ENCODE data around the gene RPL36. TPM values are rescaled to one million over a fixed set of nuclear protein-coding genes. Genes with fewer than 3 reads are reported as not detected.
"Not testable (repeated sequence)": the region's sequence is repeated elsewhere in the genome, so short reads cannot be mapped to it uniquely, and the experiment has no call there.

RPL36 gene
- total RNA-seq, 2 donors from 2014 or later = 811 to 1,376 TPM

- H3K36me3 Mint-ChIP-seq (ENCODE audit: low read depth) = no peaks in the 10 kb centered on the region
- H3K4me1 Mint-ChIP-seq = peaks cover 24% of the 10 kb centered on the region
- peak overlapping the region; percentile 11 for H3K27ac Mint-ChIP-seq
- no peak for DNase-seq
- ATAC-seq = no peak
- no peaks in the 10 kb centered on the region for H3K9me3 ChIP-seq (ENCODE audit: control insufficient read depth, low read length, poor library complexity, severe bottlenecking)
- H3K27me3 Mint-ChIP-seq = no peaks in the 10 kb centered on the region
- peak overlapping the region; percentile 84 for H3K4me3 Mint-ChIP-seq
Measured at GRCh38 chr19:5687360-5688198, 2.5 kb upstream of the RPL36 start.

- H3K4me3 Mint-ChIP-seq = peak overlapping the region; percentile 81
- H3K27ac Mint-ChIP-seq = peak overlapping the region; percentile 47
- DNase-seq; H3K36me3 Mint-ChIP-seq (ENCODE audit: low read depth); H3K9me3 ChIP-seq (ENCODE audit: control insufficient read depth, low read length, poor library complexity, severe bottlenecking); ATAC-seq; H3K27me3 Mint-ChIP-seq: not testable (repeated sequence)
- peaks cover 30% of the 10 kb centered on the region for H3K4me1 Mint-ChIP-seq
Measured at GRCh38 chr19:5688262-5688881, 1.7 kb upstream of the RPL36 start.

- H3K27ac Mint-ChIP-seq = peak overlapping the region; percentile 97
- ATAC-seq = peak; percentile 24
- H3K9me3 ChIP-seq (ENCODE audit: control insufficient read depth, low read length, poor library complexity, severe bottlenecking) = no peaks in the 10 kb centered on the region
- H3K4me1 Mint-ChIP-seq = peaks cover 33% of the 10 kb centered on the region
- H3K36me3 Mint-ChIP-seq (ENCODE audit: low read depth) = no peaks in the 10 kb centered on the region
- peak in 1 of 3 donors; percentile 30 for DNase-seq
- peak overlapping the region; percentile 96 for H3K4me3 Mint-ChIP-seq
- no peaks in the 10 kb centered on the region for H3K27me3 Mint-ChIP-seq
Measured at GRCh38 chr19:5690955-5691821, 1.1 kb downstream of the RPL36 start.

GRCh38 chr19:5691822-5692722 is 2.0 kb downstream of the RPL36 start:
- no peaks in the 10 kb centered on the region for H3K9me3 ChIP-seq (ENCODE audit: control insufficient read depth, low read length, poor library complexity, severe bottlenecking)
- Mint-ChIP-seq H3K36me3 (ENCODE audit: low read depth) (no peaks in the 10 kb centered on the region), H3K27me3 (no peaks in the 10 kb centered on the region), H3K27ac (peak overlapping the region; percentile 97), H3K4me1 (peaks cover 33% of the 10 kb centered on the region), H3K4me3 (peak overlapping the region; percentile 96)
- ATAC-seq (no peak), DNase-seq (no peak)

- peaks cover 33% of the 10 kb centered on the region for H3K4me1 Mint-ChIP-seq
- H3K4me3 Mint-ChIP-seq = peak overlapping the region; percentile 52
- H3K27ac Mint-ChIP-seq = peak overlapping the region; percentile 97
- no peaks in the 10 kb centered on the region for H3K36me3 Mint-ChIP-seq (ENCODE audit: low read depth)
- H3K27me3 Mint-ChIP-seq = no peaks in the 10 kb centered on the region
- ATAC-seq (no peak), DNase-seq (no peak)
- no peaks in the 10 kb centered on the region for H3K9me3 ChIP-seq (ENCODE audit: control insufficient read depth, low read length, poor library complexity, severe bottlenecking)
Measured at GRCh38 chr19:5692723-5693194, 2.7 kb downstream of the RPL36 start.

GRCh38 chr19:5693195-5694166 is 3.4 kb downstream of the RPL36 start:
- ATAC-seq (no peak), DNase-seq (no peak)
- Mint-ChIP-seq H3K4me3 (peak overlapping the region; percentile 52), H3K27ac (peak overlapping the region; percentile 97), H3K4me1 (peaks cover 29% of the 10 kb centered on the region), H3K36me3 (ENCODE audit: low read depth) (no peaks in the 10 kb centered on the region), H3K27me3 (no peaks in the 10 kb centered on the region)
- no peaks in the 10 kb centered on the region for H3K9me3 ChIP-seq (ENCODE audit: control insufficient read depth, low read length, poor library complexity, severe bottlenecking)

- H3K4me3 Mint-ChIP-seq = no peak overlapping the region
- no peaks in the 10 kb centered on the region for H3K9me3 ChIP-seq (ENCODE audit: control insufficient read depth, low read length, poor library complexity, severe bottlenecking)
- H3K27me3 Mint-ChIP-seq = no peaks in the 10 kb centered on the region
- H3K4me1 Mint-ChIP-seq = peaks cover 29% of the 10 kb centered on the region
- ATAC-seq (no peak), DNase-seq (no peak)
- no peaks in the 10 kb centered on the region for H3K36me3 Mint-ChIP-seq (ENCODE audit: low read depth)
- H3K27ac Mint-ChIP-seq = peak overlapping the region; percentile 61
Measured at GRCh38 chr19:5694167-5694955, 4.3 kb downstream of the RPL36 start.

GRCh38 chr19:5694956-5695648 is 5.0 kb downstream of the RPL36 start:
- no peaks in the 10 kb centered on the region for H3K27me3 Mint-ChIP-seq
- ATAC-seq (no peak), DNase-seq (no peak)
- H3K36me3 Mint-ChIP-seq (ENCODE audit: low read depth) = no peaks in the 10 kb centered on the region
- peaks cover 25% of the 10 kb centered on the region for H3K4me1 Mint-ChIP-seq
- H3K27ac Mint-ChIP-seq = peak overlapping the region; percentile 61
- H3K9me3 ChIP-seq (ENCODE audit: control insufficient read depth, low read length, poor library complexity, severe bottlenecking) = no peaks in the 10 kb centered on the region
- no peak overlapping the region for H3K4me3 Mint-ChIP-seq

- H3K27ac Mint-ChIP-seq = peak overlapping the region; percentile 61
- DNase-seq = no peak
- H3K4me3 Mint-ChIP-seq = no peak overlapping the region
- H3K27me3 Mint-ChIP-seq = no peaks in the 10 kb centered on the region
- no peaks in the 10 kb centered on the region for H3K9me3 ChIP-seq (ENCODE audit: control insufficient read depth, low read length, poor library complexity, severe bottlenecking)
- no peak for ATAC-seq
- H3K4me1 Mint-ChIP-seq = peaks cover 19% of the 10 kb centered on the region
- no peaks in the 10 kb centered on the region for H3K36me3 Mint-ChIP-seq (ENCODE audit: low read depth)
Measured at GRCh38 chr19:5695649-5696195, 5.6 kb downstream of the RPL36 start.

GRCh38 chr19:5696196-5697021 is 6.3 kb downstream of the RPL36 start:
- Mint-ChIP-seq H3K27ac (peak overlapping the region; percentile 9), H3K4me3 (peak overlapping the region; percentile 19), H3K36me3 (ENCODE audit: low read depth) (no peaks in the 10 kb centered on the region), H3K27me3 (no peaks in the 10 kb centered on the region), H3K4me1 (peaks cover 17% of the 10 kb centered on the region)
- ATAC-seq = no peak
- DNase-seq = no peak
- no peaks in the 10 kb centered on the region for H3K9me3 ChIP-seq (ENCODE audit: control insufficient read depth, low read length, poor library complexity, severe bottlenecking)
